ENCODE results near the gene NELL1.

Gene NELL1

GRCh38 chr11:21480240-21480639 lies 810.9 kb downstream of the NELL1 start:
- Mint-ChIP-seq H3K27me3 (ENCODE audit: low read depth) (no peaks in the 10 kb centered on the region), H3K9me3 (peaks cover 10% of the 10 kb centered on the region), H3K4me3 (no peak overlapping the region), H3K27ac (no peak overlapping the region), H3K4me1 (ENCODE audit: low read depth) (no peaks in the 10 kb centered on the region), H3K36me3 (ENCODE audit: low read depth) (no peaks in the 10 kb centered on the region)
- DNase-seq (ENCODE audit: low spot score) = no peak

GRCh38 chr11:21481255-21481654 lies 811.9 kb downstream of the NELL1 start:
- H3K36me3 Mint-ChIP-seq (ENCODE audit: low read depth) = no peaks in the 10 kb centered on the region

GRCh38 chr11:21484039-21484438 lies 814.7 kb downstream of the NELL1 start:
- no peak for DNase-seq (ENCODE audit: low spot score)
- Mint-ChIP-seq H3K36me3 (ENCODE audit: low read depth) (no peaks in the 10 kb centered on the region), H3K9me3 (peaks cover 16% of the 10 kb centered on the region), H3K27ac (no peak overlapping the region), H3K27me3 (ENCODE audit: low read depth) (no peaks in the 10 kb centered on the region), H3K4me3 (no peak overlapping the region), H3K4me1 (ENCODE audit: low read depth) (no peaks in the 10 kb centered on the region)

More at GRCh38 chr11:21481255-21481654, 811.9 kb downstream of the NELL1 start:
- Mint-ChIP-seq H3K27me3 (ENCODE audit: low read depth) (no peaks in the 10 kb centered on the region), H3K4me3 (no peak overlapping the region), H3K9me3 (peaks cover 10% of the 10 kb centered on the region), H3K4me1 (ENCODE audit: low read depth) (no peaks in the 10 kb centered on the region), H3K27ac (no peak overlapping the region)
- no peak for DNase-seq (ENCODE audit: low spot score)

DNA sequence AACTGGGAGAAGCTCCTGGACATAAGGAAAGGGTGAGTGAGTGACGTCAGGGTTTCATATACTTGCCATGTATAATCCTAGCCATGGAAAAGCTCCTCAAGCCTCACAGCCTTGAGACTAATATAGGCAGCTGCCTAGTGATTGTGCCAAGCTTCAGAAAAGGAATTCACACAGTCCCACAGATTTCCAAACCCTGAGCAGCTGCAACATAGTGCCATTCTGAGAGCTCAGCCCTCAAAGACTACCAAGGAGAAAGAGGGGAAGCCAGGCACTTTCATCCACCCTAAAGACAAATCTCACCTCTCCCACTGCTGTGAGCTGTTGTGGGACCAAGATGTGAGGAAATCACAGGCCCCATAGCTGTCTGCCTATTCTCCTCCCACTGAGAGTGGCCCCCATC lies 815.6 kb downstream of the NELL1 start:
- Mint-ChIP-seq H3K9me3 (peaks cover 23% of the 10 kb centered on the region), H3K27ac (no peak overlapping the region), H3K4me1 (ENCODE audit: low read depth) (no peaks in the 10 kb centered on the region), H3K36me3 (ENCODE audit: low read depth) (no peaks in the 10 kb centered on the region), H3K4me3 (no peak overlapping the region), H3K27me3 (ENCODE audit: low read depth) (no peaks in the 10 kb centered on the region)
- DNase-seq (ENCODE audit: low spot score) = no peak

DNA sequence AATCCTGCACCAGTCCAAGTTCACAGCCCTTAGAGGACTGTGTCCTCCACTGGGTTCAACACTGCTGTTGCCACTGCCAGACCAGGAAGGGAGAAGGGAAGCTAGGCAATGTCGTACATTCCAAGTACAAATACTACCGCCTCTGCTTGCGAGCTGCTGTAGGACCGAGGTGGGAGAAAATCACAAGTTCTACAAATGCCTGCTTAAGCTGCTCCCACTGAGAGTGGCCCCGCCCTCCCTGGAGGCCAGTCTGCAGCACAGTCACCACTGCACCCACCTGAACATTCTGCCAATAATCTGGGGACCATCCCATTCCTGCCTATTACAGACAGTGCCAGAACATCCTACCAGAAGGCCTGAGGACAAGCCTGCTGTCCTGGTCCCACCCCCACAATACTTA lies 816.0 kb downstream of the NELL1 start:
- Mint-ChIP-seq H3K27me3 (ENCODE audit: low read depth) (no peaks in the 10 kb centered on the region), H3K36me3 (ENCODE audit: low read depth) (no peaks in the 10 kb centered on the region), H3K4me3 (no peak overlapping the region), H3K27ac (no peak overlapping the region), H3K9me3 (peaks cover 24% of the 10 kb centered on the region), H3K4me1 (ENCODE audit: low read depth) (no peaks in the 10 kb centered on the region)
- DNase-seq (ENCODE audit: low spot score) = no peak

GRCh38 chr11:21489416-21490115 lies 820.2 kb downstream of the NELL1 start:
- Mint-ChIP-seq H3K4me3 (no peak overlapping the region), H3K9me3 (peaks cover 17% of the 10 kb centered on the region), H3K27ac (no peak overlapping the region), H3K27me3 (ENCODE audit: low read depth) (no peaks in the 10 kb centered on the region), H3K36me3 (ENCODE audit: low read depth) (no peaks in the 10 kb centered on the region), H3K4me1 (ENCODE audit: low read depth) (no peaks in the 10 kb centered on the region)
- no peak for DNase-seq (ENCODE audit: low spot score)

GRCh38 chr11:21492931-21493330 lies 823.5 kb downstream of the NELL1 start:
- no peaks in the 10 kb centered on the region for H3K36me3 Mint-ChIP-seq (ENCODE audit: low read depth)
- no peaks in the 10 kb centered on the region for H3K4me1 Mint-ChIP-seq (ENCODE audit: low read depth)
- no peak for DNase-seq (ENCODE audit: low spot score)

DNA sequence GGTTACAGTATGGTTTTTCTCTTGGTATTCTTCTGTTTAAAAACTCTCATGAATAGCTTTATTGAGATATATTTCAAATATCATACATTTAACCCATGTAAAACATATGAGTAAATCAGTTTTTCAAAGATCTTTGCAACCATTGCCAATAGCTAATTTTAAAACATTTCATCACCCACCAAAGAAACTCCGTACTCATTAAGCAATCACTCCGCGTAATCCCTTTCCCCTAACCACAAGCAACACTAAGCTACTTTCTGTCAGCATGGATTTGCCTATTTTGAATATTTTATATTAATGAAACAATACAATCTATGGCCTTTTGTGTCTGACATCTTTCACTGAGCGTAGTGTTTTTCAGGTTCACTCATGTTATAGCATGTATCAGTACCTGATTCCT lies 825.6 kb downstream of the NELL1 start:
- peaks cover 5% of the 10 kb centered on the region for H3K9me3 Mint-ChIP-seq
- H3K4me1 Mint-ChIP-seq (ENCODE audit: low read depth) = no peaks in the 10 kb centered on the region
- no peak for DNase-seq (ENCODE audit: low spot score)
- H3K4me3 Mint-ChIP-seq = no peak overlapping the region
- no peaks in the 10 kb centered on the region for H3K27me3 Mint-ChIP-seq (ENCODE audit: low read depth)
- H3K27ac Mint-ChIP-seq = no peak overlapping the region
- no peaks in the 10 kb centered on the region for H3K36me3 Mint-ChIP-seq (ENCODE audit: low read depth)

More at GRCh38 chr11:21492931-21493330, 823.5 kb downstream of the NELL1 start:
- Mint-ChIP-seq H3K9me3 (peaks cover 17% of the 10 kb centered on the region), H3K27me3 (ENCODE audit: low read depth) (no peaks in the 10 kb centered on the region), H3K4me3 (no peak overlapping the region), H3K27ac (no peak overlapping the region)

DNA sequence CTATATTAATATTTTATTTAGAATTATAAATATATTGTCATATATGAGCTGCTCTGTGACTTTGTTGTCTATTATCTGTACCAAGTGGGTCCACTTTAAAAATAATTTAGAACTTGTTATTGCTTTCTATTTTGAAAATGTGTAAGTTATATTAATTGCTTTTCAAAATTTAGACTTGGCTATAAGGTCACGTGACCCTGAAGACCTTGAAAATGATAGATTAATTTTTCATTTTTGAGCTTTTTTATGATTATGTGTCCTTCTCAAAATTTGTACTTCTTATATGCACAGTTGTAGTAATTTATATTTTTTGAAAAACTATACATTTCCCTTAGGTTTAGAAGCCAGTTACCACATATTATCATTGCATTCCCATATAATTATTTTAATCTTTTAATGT lies 826.5 kb downstream of the NELL1 start:
- Mint-ChIP-seq H3K4me3 (no peak overlapping the region), H3K9me3 (no peaks in the 10 kb centered on the region), H3K4me1 (ENCODE audit: low read depth) (no peaks in the 10 kb centered on the region), H3K27me3 (ENCODE audit: low read depth) (no peaks in the 10 kb centered on the region), H3K27ac (no peak overlapping the region), H3K36me3 (ENCODE audit: low read depth) (no peaks in the 10 kb centered on the region)
- DNase-seq (ENCODE audit: low spot score) = no peak

GRCh38 chr11:21501245-21501644 lies 831.9 kb downstream of the NELL1 start:
- no peak for DNase-seq (ENCODE audit: low spot score)
- Mint-ChIP-seq H3K36me3 (ENCODE audit: low read depth) (no peaks in the 10 kb centered on the region), H3K9me3 (no peaks in the 10 kb centered on the region), H3K27me3 (ENCODE audit: low read depth) (no peaks in the 10 kb centered on the region), H3K4me3 (no peak overlapping the region), H3K4me1 (ENCODE audit: low read depth) (no peaks in the 10 kb centered on the region), H3K27ac (no peak overlapping the region)

GRCh38 chr11:21505070-21505469 lies 835.7 kb downstream of the NELL1 start:
- Mint-ChIP-seq H3K4me1 (ENCODE audit: low read depth) (no peaks in the 10 kb centered on the region), H3K4me3 (no peak overlapping the region), H3K27ac (no peak overlapping the region), H3K9me3 (no peaks in the 10 kb centered on the region), H3K27me3 (ENCODE audit: low read depth) (no peaks in the 10 kb centered on the region), H3K36me3 (ENCODE audit: low read depth) (no peaks in the 10 kb centered on the region)
- DNase-seq (ENCODE audit: low spot score) = no peak

GRCh38 chr11:21511835-21512440 lies 842.6 kb downstream of the NELL1 start:
- Mint-ChIP-seq H3K4me3 (no peak overlapping the region), H3K36me3 (ENCODE audit: low read depth) (no peaks in the 10 kb centered on the region), H3K9me3 (no peaks in the 10 kb centered on the region), H3K27ac (no peak overlapping the region), H3K4me1 (ENCODE audit: low read depth) (no peaks in the 10 kb centered on the region), H3K27me3 (ENCODE audit: low read depth) (no peaks in the 10 kb centered on the region)
- DNase-seq (ENCODE audit: low spot score) = peak; percentile 3

DNA sequence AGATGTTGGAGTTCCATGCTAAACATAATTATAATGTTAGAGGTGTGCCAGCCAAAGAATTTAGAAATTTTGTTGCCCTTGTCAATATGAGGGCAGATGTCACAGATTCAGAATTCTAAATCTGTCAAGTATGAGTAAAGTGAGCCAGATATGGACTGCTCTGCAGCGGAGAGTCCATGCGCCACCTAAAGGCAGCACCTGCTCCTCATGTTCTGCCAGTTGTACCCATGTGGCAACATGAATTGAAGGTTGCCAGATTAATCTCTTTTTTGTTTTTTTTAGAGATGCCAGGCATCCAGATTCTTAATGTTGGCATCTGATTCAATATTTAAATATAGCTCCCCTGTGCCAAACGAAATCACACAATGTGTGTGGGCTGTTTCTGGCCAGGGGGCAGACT lies 844.9 kb downstream of the NELL1 start:
- DNase-seq (ENCODE audit: low spot score) = no peak
- Mint-ChIP-seq H3K27ac (no peak overlapping the region), H3K4me1 (ENCODE audit: low read depth) (no peaks in the 10 kb centered on the region), H3K27me3 (ENCODE audit: low read depth) (no peaks in the 10 kb centered on the region), H3K36me3 (ENCODE audit: low read depth) (no peaks in the 10 kb centered on the region), H3K4me3 (no peak overlapping the region), H3K9me3 (no peaks in the 10 kb centered on the region)

DNA sequence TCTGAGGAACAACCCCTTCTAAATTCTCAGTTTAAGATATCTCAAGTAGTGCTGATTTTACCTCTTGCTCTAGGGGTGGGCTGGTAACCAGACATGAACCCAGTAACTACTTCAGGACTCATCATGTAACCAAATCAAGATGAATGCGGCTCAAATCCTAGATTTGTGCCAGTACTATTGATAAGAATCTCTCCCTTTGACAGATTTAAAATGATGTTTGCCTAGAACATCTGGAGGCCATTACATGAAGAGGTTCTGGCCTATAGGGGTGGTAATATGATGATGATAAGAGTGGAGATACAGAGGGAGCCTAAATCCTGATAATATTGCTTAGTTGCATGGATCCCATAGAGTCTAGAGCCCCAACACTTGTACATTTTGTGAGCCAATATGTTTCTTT lies 850.9 kb downstream of the NELL1 start:
- Mint-ChIP-seq H3K9me3 (no peaks in the 10 kb centered on the region), H3K4me1 (ENCODE audit: low read depth) (no peaks in the 10 kb centered on the region), H3K27me3 (ENCODE audit: low read depth) (no peaks in the 10 kb centered on the region), H3K36me3 (ENCODE audit: low read depth) (no peaks in the 10 kb centered on the region), H3K27ac (no peak overlapping the region), H3K4me3 (no peak overlapping the region)
- DNase-seq (ENCODE audit: low spot score) = no peak

DNA sequence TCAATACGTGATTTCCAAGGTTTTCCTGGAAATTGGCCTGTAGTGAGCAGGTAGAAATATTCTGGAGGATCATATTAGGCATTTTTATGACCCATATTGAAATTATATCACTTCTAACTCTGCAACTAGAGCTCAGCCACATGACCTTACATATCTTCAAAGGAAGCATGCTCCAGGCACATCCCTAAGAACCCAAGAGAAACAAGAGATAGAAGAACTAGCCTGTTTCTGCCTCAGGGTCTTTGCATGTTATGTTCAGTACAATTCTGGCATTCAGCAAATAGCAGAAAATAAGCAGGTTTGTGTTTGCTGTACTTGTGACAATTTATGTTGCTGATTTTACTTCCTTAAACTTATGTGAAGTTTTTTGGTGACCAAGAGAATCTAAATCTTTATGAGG lies 859.8 kb downstream of the NELL1 start:
- Mint-ChIP-seq H3K4me1 (ENCODE audit: low read depth) (no peaks in the 10 kb centered on the region), H3K27ac (no peak overlapping the region), H3K27me3 (ENCODE audit: low read depth) (no peaks in the 10 kb centered on the region), H3K36me3 (ENCODE audit: low read depth) (no peaks in the 10 kb centered on the region), H3K9me3 (peaks cover 5% of the 10 kb centered on the region), H3K4me3 (no peak overlapping the region)
- no peak for DNase-seq (ENCODE audit: low spot score)
